WTC11 (cell line): Measurements from ENCODE around the gene TES. TPM values are rescaled to one million over a fixed set of nuclear protein-coding genes. Genes with fewer than 3 reads are reported as not detected.

Source experiments
- ATAC-seq: fragments of 200-7000 bp; cut with Tn5 transposase; 2 replicates; pipeline ENCODE4 v1.10.0; 2021; ENCODE audit warnings: mild to moderate bottlenecking, moderate library complexity
- CTCF ChIA-PET: fragments of 300-600 bp; sonication (Branson Sonifier 250); formaldehyde crosslinking; loops from one replicate; lab custom pipeline; 2021; ENCODE audit warnings: antibody characterized with exemption; lab: Charles Lee
- POLR2A ChIA-PET: fragments of 350-600 bp; sonication (Branson Sonifier 250); formaldehyde crosslinking; loops from one replicate; lab custom pipeline; 2021; ENCODE audit warnings: antibody characterized with exemption; lab: Charles Lee
- DNase-seq: peaks from one replicate; pipeline ENCODE4 v3.0.0; 2021; ENCODE audit warnings: low spot score
- H3K27ac Mint-ChIP-seq: 2 replicates; pipeline ENCODE4 v1.8.0; 2021; ENCODE audit warnings: mixed read lengths
- H3K27me3 Mint-ChIP-seq: 2 replicates; pipeline ENCODE4 v1.8.0; 2021; ENCODE audit warnings: low read depth, mild to moderate bottlenecking, moderate library complexity, mixed read lengths
- H3K36me3 Mint-ChIP-seq: 2 replicates; pipeline ENCODE4 v1.8.0; 2021; ENCODE audit warnings: mixed read lengths
- H3K4me1 Mint-ChIP-seq: 2 replicates; pipeline ENCODE4 v1.8.0; 2022; ENCODE audit warnings: mixed read lengths
- H3K4me3 Mint-ChIP-seq: 2 replicates; pipeline ENCODE4 v1.8.0; 2021; ENCODE audit warnings: mild to moderate bottlenecking, moderate library complexity, mixed read lengths
- H3K9me3 Mint-ChIP-seq: 2 replicates; pipeline ENCODE4 v1.8.0; 2021; ENCODE audit warnings: mixed read lengths
- AFF4 ChIP-seq: sonication (generic); formaldehyde crosslinking; IDR thresholded peaks from 2 replicates; pipeline ENCODE4 v1.8.1; 2023; ENCODE audit warnings: mild to moderate bottlenecking, missing genetic modification reagents, borderline replicate concordance
- E2F1 ChIP-seq: sonication (generic); formaldehyde crosslinking; IDR thresholded peaks from 2 replicates; pipeline ENCODE4 v1.8.0; 2022; ENCODE audit warnings: mild to moderate bottlenecking, missing genetic modification reagents
- FOXJ3 ChIP-seq: sonication (generic); formaldehyde crosslinking; IDR thresholded peaks from 2 replicates; pipeline ENCODE4 v1.9.0; 2021; ENCODE audit warnings: missing genetic modification reagents, mild to moderate bottlenecking, borderline replicate concordance
- FOXP4 ChIP-seq: sonication (generic); formaldehyde crosslinking; IDR thresholded peaks from 2 replicates; pipeline ENCODE4 v1.8.0; 2022; ENCODE audit warnings: mild to moderate bottlenecking, missing genetic modification reagents
- GABPB1 ChIP-seq: sonication (generic); formaldehyde crosslinking; IDR thresholded peaks from 2 replicates; pipeline ENCODE4 v1.8.1; 2023; ENCODE audit warnings: mild to moderate bottlenecking, missing genetic modification reagents
- GTF2I ChIP-seq: fragments of 250-450 bp; sonication (Bioruptor Pico); conservative IDR thresholded peaks from 2 replicates; pipeline ENCODE4 v1.4.0; 2021; ENCODE audit warnings: mild to moderate bottlenecking
- NFATC4 ChIP-seq: fragments of 250-450 bp; sonication (Bioruptor Pico); IDR thresholded peaks from 2 replicates; pipeline ENCODE4 v1.9.0; 2021; ENCODE audit warnings: mild to moderate bottlenecking
- SP1 ChIP-seq: sonication (generic); formaldehyde crosslinking; conservative IDR thresholded peaks from 2 replicates; pipeline ENCODE4 v1.8.1; 2022; ENCODE audit warnings: missing genetic modification reagents
- ZNF263 ChIP-seq: sonication (generic); formaldehyde crosslinking; IDR thresholded peaks from 2 replicates; pipeline ENCODE4 v1.8.1; 2022; ENCODE audit warnings: low read depth, mild to moderate bottlenecking, moderate library complexity, missing genetic modification reagents
- ZNF671 ChIP-seq: fragments of 250-450 bp; sonication (Bioruptor Pico); IDR thresholded peaks from 2 replicates; pipeline ENCODE4 v1.8.0; 2021; ENCODE audit warnings: mild to moderate bottlenecking
- total RNA-seq: library from RNA; stranded (reverse); gene quantifications from 3 replicates; pipeline ENCODE4 v1.2.3, GENCODE V29; 2021
- TF ChIP-seq, protein P1 (sequence below): sonication (generic); formaldehyde crosslinking; IDR thresholded peaks from 2 replicates; pipeline ENCODE4 v1.8.0; 2023; ENCODE audit warnings: missing genetic modification reagents, mild to moderate bottlenecking, borderline replicate concordance
- TF ChIP-seq, protein P2 (sequence below): sonication (generic); formaldehyde crosslinking; conservative IDR thresholded peaks from 2 replicates; pipeline ENCODE4 v1.8.1; 2023; ENCODE audit warnings: mild to moderate bottlenecking, low read depth, missing genetic modification reagents, moderate library complexity

TES gene
- total RNA-seq, 1 experiment from 2014 or later = 48.5 TPM

- Mint-ChIP-seq H3K4me3 (no peak overlapping the region), H3K9me3 (peaks cover 19% of the 10 kb centered on the region), H3K27me3 (peaks cover 40% of the 10 kb centered on the region), H3K27ac (no peak overlapping the region), H3K4me1 (peaks cover 7% of the 10 kb centered on the region), H3K36me3 (peaks cover 6% of the 10 kb centered on the region)
- ChIA-PET POLR2A (no interaction called here), CTCF (interaction anchor here (1.0 to 2.0 kb wide), 4 partner anchors 9 to 421 kb away, joined by 3 to 9 read pairs (median 3); no protein-coding TSS in a partner anchor)
- ATAC-seq (no peak), DNase-seq (no peak)
- no peak for TF ChIP-seq AFF4 (CRISPR knock-in tag)
- no peak for TF ChIP-seq GABPB1 (CRISPR knock-in tag)
- TF ChIP-seq FOXJ3 = no peak
- TF ChIP-seq ZNF671 = no peak
- TF ChIP-seq GTF2I (CRISPR knock-in tag) = no peak
- no peak for TF ChIP-seq E2F1
- TF ChIP-seq SP1 = no peak
- no peak for TF ChIP-seq ZNF263
- TF ChIP-seq NFATC4 (CRISPR knock-in tag) = no peak
- TF ChIP-seq FOXP4 (CRISPR knock-in tag) = no peak
- TF ChIP-seq, protein P1, sequence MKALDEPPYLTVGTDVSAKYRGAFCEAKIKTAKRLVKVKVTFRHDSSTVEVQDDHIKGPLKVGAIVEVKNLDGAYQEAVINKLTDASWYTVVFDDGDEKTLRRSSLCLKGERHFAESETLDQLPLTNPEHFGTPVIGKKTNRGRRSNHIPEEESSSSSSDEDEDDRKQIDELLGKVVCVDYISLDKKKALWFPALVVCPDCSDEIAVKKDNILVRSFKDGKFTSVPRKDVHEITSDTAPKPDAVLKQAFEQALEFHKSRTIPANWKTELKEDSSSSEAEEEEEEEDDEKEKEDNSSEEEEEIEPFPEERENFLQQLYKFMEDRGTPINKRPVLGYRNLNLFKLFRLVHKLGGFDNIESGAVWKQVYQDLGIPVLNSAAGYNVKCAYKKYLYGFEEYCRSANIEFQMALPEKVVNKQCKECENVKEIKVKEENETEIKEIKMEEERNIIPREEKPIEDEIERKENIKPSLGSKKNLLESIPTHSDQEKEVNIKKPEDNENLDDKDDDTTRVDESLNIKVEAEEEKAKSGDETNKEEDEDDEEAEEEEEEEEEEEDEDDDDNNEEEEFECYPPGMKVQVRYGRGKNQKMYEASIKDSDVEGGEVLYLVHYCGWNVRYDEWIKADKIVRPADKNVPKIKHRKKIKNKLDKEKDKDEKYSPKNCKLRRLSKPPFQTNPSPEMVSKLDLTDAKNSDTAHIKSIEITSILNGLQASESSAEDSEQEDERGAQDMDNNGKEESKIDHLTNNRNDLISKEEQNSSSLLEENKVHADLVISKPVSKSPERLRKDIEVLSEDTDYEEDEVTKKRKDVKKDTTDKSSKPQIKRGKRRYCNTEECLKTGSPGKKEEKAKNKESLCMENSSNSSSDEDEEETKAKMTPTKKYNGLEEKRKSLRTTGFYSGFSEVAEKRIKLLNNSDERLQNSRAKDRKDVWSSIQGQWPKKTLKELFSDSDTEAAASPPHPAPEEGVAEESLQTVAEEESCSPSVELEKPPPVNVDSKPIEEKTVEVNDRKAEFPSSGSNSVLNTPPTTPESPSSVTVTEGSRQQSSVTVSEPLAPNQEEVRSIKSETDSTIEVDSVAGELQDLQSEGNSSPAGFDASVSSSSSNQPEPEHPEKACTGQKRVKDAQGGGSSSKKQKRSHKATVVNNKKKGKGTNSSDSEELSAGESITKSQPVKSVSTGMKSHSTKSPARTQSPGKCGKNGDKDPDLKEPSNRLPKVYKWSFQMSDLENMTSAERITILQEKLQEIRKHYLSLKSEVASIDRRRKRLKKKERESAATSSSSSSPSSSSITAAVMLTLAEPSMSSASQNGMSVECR (CRISPR knock-in tag) = no peak
- TF ChIP-seq, protein P2, sequence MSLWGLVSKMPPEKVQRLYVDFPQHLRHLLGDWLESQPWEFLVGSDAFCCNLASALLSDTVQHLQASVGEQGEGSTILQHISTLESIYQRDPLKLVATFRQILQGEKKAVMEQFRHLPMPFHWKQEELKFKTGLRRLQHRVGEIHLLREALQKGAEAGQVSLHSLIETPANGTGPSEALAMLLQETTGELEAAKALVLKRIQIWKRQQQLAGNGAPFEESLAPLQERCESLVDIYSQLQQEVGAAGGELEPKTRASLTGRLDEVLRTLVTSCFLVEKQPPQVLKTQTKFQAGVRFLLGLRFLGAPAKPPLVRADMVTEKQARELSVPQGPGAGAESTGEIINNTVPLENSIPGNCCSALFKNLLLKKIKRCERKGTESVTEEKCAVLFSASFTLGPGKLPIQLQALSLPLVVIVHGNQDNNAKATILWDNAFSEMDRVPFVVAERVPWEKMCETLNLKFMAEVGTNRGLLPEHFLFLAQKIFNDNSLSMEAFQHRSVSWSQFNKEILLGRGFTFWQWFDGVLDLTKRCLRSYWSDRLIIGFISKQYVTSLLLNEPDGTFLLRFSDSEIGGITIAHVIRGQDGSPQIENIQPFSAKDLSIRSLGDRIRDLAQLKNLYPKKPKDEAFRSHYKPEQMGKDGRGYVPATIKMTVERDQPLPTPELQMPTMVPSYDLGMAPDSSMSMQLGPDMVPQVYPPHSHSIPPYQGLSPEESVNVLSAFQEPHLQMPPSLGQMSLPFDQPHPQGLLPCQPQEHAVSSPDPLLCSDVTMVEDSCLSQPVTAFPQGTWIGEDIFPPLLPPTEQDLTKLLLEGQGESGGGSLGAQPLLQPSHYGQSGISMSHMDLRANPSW (CRISPR knock-in tag) = no peak
These were observed 39.2 kb upstream of the TES start for GRCh38 chr7:116171094-116171493.
